ENCODE measurements around the gene PIAS4.
"Not testable (repeated sequence)": the region's sequence is repeated elsewhere in the genome, so short reads cannot be mapped to it uniquely, and the experiment has no call there.

The PIAS4 gene

GRCh38 chr19:3998667-3999412 lies 8.7 kb upstream of the PIAS4 start:
- DNase-seq (ENCODE audit: low read depth in 2 of 2), result not testable (repeated sequence)

- DNase-seq (ENCODE audit: low read depth in 2 of 2), result not testable (repeated sequence)
Measured at GRCh38 chr19:4000798-4001197, 6.7 kb upstream of the PIAS4 start.

- not testable (repeated sequence) for DNase-seq (ENCODE audit: low read depth in 2 of 2)
Measured at GRCh38 chr19:4005436-4005835, 2.1 kb upstream of the PIAS4 start.

GRCh38 chr19:4007836-4008539 lies 452 bp downstream of the PIAS4 start:
- DNase-seq (ENCODE audit: low read depth in 2 of 2), result no peak

GRCh38 chr19:4009990-4010807 lies 2.7 kb downstream of the PIAS4 start:
- DNase-seq (ENCODE audit: low read depth in 2 of 2), result no peak

GRCh38 chr19:4010808-4011110 lies 3.2 kb downstream of the PIAS4 start:
- no peak for DNase-seq (ENCODE audit: low read depth in 2 of 2)

GRCh38 chr19:4011430-4011829 lies 3.9 kb downstream of the PIAS4 start:
- not testable (repeated sequence) for DNase-seq (ENCODE audit: low read depth in 2 of 2)

- DNase-seq (ENCODE audit: low read depth in 2 of 2), result no peak
Measured at GRCh38 chr19:4012092-4012974, 4.8 kb downstream of the PIAS4 start.

- no peak for DNase-seq (ENCODE audit: low read depth in 2 of 2)
Measured at GRCh38 chr19:4012975-4013634, 5.6 kb downstream of the PIAS4 start.

GRCh38 chr19:4013886-4014540 lies 6.5 kb downstream of the PIAS4 start:
- DNase-seq (ENCODE audit: low read depth in 2 of 2), result no peak

GRCh38 chr19:4014541-4015491 lies 7.3 kb downstream of the PIAS4 start:
- no peak for DNase-seq (ENCODE audit: low read depth in 2 of 2)

- DNase-seq (ENCODE audit: low read depth in 2 of 2), result no peak
Measured at GRCh38 chr19:4015705-4016402, 8.3 kb downstream of the PIAS4 start.

GRCh38 chr19:4016486-4016885 lies 8.9 kb downstream of the PIAS4 start:
- DNase-seq (ENCODE audit: low read depth in 2 of 2), result no peak

- DNase-seq (ENCODE audit: low read depth in 2 of 2), result no peak
Measured at GRCh38 chr19:4016903-4017638, 9.5 kb downstream of the PIAS4 start.

GRCh38 chr19:4018140-4018613 lies 10.6 kb downstream of the PIAS4 start:
- no peak for DNase-seq (ENCODE audit: low read depth in 2 of 2)

GRCh38 chr19:4018775-4019504 lies 11.4 kb downstream of the PIAS4 start:
- no peak for DNase-seq (ENCODE audit: low read depth in 2 of 2)

- DNase-seq (ENCODE audit: low read depth in 2 of 2), result no peak
Measured at GRCh38 chr19:4019578-4019977, 12.0 kb downstream of the PIAS4 start.
